A673 (cell line): Measurements from ENCODE around the gene RNMT. TPM values are rescaled to one million over a fixed set of nuclear protein-coding genes. Genes with fewer than 3 reads are reported as not detected.
"Not testable (repeated sequence)": the region's sequence is repeated elsewhere in the genome, so short reads cannot be mapped to it uniquely, and the experiment has no call there.

Source experiments
- BruUV-seq: library from RNA; stranded (reverse); fragments of 400-500 nt; replicated peaks from 2 replicates; lab custom pipeline; 2021; lab: Mats Ljungman, UMichigan
- CTCF ChIA-PET: fragments of 300-600 bp; sonication (Branson Sonifier 250); formaldehyde crosslinking; loops from one replicate; lab custom pipeline; 2022; ENCODE audit warnings: antibody characterized with exemption; lab: Charles Lee
- POLR2A ChIA-PET: fragments of 300-600 bp; sonication (Branson Sonifier 250); formaldehyde crosslinking; loops from one replicate; lab custom pipeline; 2022; ENCODE audit warnings: antibody characterized with exemption; ENCODE audit not compliant: low non-redundant PET; lab: Charles Lee
- DNase-seq: peaks from one replicate; pipeline ENCODE4 v3.0.0-alpha.2; 2015; ENCODE audit warnings: low spot score
- H3K27ac ChIP-seq: fragments of 200-600 bp; sonication (generic); 2 replicates; pipeline ENCODE4 v1.5.1; 2016; ENCODE audit warnings: mixed run types, low read depth, mild to moderate bottlenecking, mixed read lengths, antibody characterized with exemption, low read length; ENCODE audit not compliant: poor library complexity, severe bottlenecking
- H3K27me3 ChIP-seq: fragments of 200-600 bp; sonication (generic); replicated peaks from 2 replicates; pipeline ENCODE4 v1.6.1; 2017; ENCODE audit warnings: mixed run types, low read depth, mild to moderate bottlenecking, mixed read lengths, antibody characterized with exemption, low read length; ENCODE audit not compliant: insufficient read depth, poor library complexity
- H3K36me3 ChIP-seq: fragments of 200-600 bp; sonication (generic); 2 replicates; pipeline ENCODE4 v1.6.1; 2016; ENCODE audit warnings: mixed run types, mild to moderate bottlenecking, mixed read lengths, antibody characterized with exemption, low read length; ENCODE audit not compliant: insufficient read depth, poor library complexity, severe bottlenecking
- H3K4me1 ChIP-seq: fragments of 200-600 bp; sonication (generic); 2 replicates; pipeline ENCODE4 v1.6.1; 2017; ENCODE audit warnings: mixed run types, mild to moderate bottlenecking, mixed read lengths, antibody characterized with exemption, low read length; ENCODE audit not compliant: insufficient read depth, poor library complexity, severe bottlenecking
- H3K4me3 ChIP-seq: fragments of 200-600 bp; sonication (generic); 2 replicates; pipeline ENCODE4 v1.5.1; 2016; ENCODE audit warnings: low read depth, mixed run types, mild to moderate bottlenecking, mixed read lengths, low read length; ENCODE audit not compliant: poor library complexity, severe bottlenecking
- H3K9me3 ChIP-seq: fragments of 200-600 bp; sonication (generic); 2 replicates; pipeline ENCODE4 v1.6.1; 2016; ENCODE audit warnings: mixed run types, low read depth, mild to moderate bottlenecking, mixed read lengths, antibody characterized with exemption, low read length; ENCODE audit not compliant: poor library complexity, severe bottlenecking
- EZH2 ChIP-seq: fragments of 200-600 bp; sonication (generic); IDR thresholded peaks from 2 replicates; pipeline ENCODE4 v1.6.1; 2017; ENCODE audit warnings: borderline replicate concordance, low read depth, mild to moderate bottlenecking, mixed read lengths, antibody characterized with exemption, low read length; ENCODE audit not compliant: poor library complexity, severe bottlenecking
- intact Hi-C: fragments of 100-400 bp; cut with micrococcal nuclease; formaldehyde crosslinking; loops from one replicate; pipeline ENCODE4 v1.10.0; 2022; ENCODE audit not compliant: unreplicated experiment
- total RNA-seq: library from RNA; stranded (reverse); gene quantifications from 2 replicates; pipeline ENCODE4 v1.2.3, GENCODE V29; 2021
- TF ChIP-seq, protein P1 (sequence below): fragments of 300-800, 200-600 bp; sonication (generic); conservative IDR thresholded peaks from 2 replicates; pipeline ENCODE4 v1.5.1; 2017; ENCODE audit warnings: low read depth, mild to moderate bottlenecking, antibody characterized with exemption, low read length, moderate library complexity, mixed read lengths

The RNMT gene
- total RNA-seq, 1 experiment from 2014 or later: 31.4 TPM

DNA sequence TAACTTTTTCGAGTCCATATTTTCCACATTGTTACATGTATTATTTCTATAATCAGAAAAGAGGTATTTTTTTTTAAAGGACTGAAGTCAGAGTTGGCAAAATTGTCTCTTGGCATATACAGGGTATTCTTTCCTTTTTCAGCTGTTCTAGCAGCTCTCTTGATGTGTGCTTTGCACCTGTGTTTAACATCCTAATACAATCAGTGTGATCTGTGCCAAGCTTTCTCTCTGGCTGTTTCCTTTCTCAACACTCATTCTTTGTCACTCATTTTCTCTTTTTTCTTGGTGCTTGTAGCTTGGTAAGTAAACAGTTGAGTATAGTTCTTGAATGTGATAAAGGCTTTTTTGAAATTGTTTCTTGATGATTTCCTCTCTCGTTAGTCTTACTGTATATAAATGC, 9.2 kb downstream of the RNMT start:
- POLR2A ChIA-PET: no interaction called here
- no peak overlapping the region for H3K4me3 ChIP-seq
- no peak overlapping the region for H3K27ac ChIP-seq
- no peak for TF ChIP-seq EZH2
- TF ChIP-seq, protein P1, sequence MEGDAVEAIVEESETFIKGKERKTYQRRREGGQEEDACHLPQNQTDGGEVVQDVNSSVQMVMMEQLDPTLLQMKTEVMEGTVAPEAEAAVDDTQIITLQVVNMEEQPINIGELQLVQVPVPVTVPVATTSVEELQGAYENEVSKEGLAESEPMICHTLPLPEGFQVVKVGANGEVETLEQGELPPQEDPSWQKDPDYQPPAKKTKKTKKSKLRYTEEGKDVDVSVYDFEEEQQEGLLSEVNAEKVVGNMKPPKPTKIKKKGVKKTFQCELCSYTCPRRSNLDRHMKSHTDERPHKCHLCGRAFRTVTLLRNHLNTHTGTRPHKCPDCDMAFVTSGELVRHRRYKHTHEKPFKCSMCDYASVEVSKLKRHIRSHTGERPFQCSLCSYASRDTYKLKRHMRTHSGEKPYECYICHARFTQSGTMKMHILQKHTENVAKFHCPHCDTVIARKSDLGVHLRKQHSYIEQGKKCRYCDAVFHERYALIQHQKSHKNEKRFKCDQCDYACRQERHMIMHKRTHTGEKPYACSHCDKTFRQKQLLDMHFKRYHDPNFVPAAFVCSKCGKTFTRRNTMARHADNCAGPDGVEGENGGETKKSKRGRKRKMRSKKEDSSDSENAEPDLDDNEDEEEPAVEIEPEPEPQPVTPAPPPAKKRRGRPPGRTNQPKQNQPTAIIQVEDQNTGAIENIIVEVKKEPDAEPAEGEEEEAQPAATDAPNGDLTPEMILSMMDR: no peak
- no peaks in the 10 kb centered on the region for H3K27me3 ChIP-seq
- no peaks in the 10 kb centered on the region for H3K4me1 ChIP-seq
- H3K9me3 ChIP-seq: no peaks in the 10 kb centered on the region
- no peak for DNase-seq
- BruUV-seq: no TSS peak
- peaks cover 64% of the 10 kb centered on the region for H3K36me3 ChIP-seq
- CTCF ChIA-PET: no interaction called here
- intact Hi-C loops: no loop called here

DNA sequence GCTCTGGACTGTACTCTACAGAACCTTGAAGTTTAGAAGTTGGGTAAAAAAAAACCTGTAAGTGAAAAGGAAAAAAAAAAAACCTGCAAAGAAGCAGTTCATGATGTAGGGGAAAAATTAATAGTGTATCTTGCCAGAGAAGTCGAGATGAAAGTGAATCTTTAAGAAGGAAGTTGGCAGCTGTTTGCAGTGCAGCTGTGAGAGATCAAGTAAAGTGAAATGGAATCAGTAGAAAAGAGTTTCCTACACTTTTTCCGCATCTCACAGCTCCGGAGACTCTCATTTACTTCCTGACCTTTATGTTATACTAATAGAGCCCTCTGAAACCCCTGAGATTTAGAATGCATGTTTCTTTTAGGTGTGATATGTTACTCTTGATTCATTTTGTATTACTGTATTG, 19.2 kb downstream of the RNMT start:
- peaks cover 32% of the 10 kb centered on the region for H3K36me3 ChIP-seq
- TF ChIP-seq, protein P1: no peak
- TF ChIP-seq EZH2: no peak

DNA sequence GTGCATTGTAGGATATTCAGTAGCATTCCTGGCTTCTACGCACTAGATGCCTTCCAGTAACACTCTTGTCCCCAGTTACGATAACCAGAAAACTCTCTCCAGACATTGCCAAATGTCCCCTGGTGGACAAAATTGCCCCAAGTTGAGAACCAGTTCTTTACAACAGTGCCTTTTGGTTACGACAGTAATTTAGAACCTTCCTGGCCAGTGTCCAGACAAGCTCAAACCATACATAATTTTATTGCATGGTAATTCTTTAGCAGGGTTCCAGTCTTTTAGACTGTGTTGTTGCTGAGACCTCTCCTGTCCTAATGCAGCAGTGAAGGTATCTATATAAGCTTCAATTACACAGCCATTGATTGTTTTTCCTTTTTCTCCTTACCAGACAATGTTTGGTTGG, 20.2 kb downstream of the RNMT start:
- Histone ChIP-seq H3K9me3 (no peaks in the 10 kb centered on the region), H3K4me1 (no peaks in the 10 kb centered on the region), H3K36me3 (peaks cover 24% of the 10 kb centered on the region), H3K27me3 (no peaks in the 10 kb centered on the region), H3K27ac (no peak overlapping the region), H3K4me3 (no peak overlapping the region)
- no TSS peak for BruUV-seq
- POLR2A ChIA-PET: no interaction called here
- intact Hi-C loops: loop anchor here (10.0 kb wide), 1 partner anchor 48 kb away; no protein-coding TSS in a partner anchor
- CTCF ChIA-PET: no interaction called here
- no peak for TF ChIP-seq EZH2
- TF ChIP-seq, protein P1: 0 out of 2 replicates have a peak, but pooled peaks have one; percentile 12
- DNase-seq: no peak

More for the DNA sequence above, 19.2 kb downstream of the RNMT start:
- Histone ChIP-seq H3K9me3 (no peaks in the 10 kb centered on the region), H3K4me1 (no peaks in the 10 kb centered on the region), H3K27me3 (no peaks in the 10 kb centered on the region), H3K27ac (no peak overlapping the region), H3K4me3 (no peak overlapping the region)
- intact Hi-C loops: loop anchor here (10.0 kb wide), 1 partner anchor 49 kb away; no protein-coding TSS in a partner anchor
- CTCF ChIA-PET: no interaction called here
- POLR2A ChIA-PET: no interaction called here
- BruUV-seq: no TSS peak
- DNase-seq: no peak

DNA sequence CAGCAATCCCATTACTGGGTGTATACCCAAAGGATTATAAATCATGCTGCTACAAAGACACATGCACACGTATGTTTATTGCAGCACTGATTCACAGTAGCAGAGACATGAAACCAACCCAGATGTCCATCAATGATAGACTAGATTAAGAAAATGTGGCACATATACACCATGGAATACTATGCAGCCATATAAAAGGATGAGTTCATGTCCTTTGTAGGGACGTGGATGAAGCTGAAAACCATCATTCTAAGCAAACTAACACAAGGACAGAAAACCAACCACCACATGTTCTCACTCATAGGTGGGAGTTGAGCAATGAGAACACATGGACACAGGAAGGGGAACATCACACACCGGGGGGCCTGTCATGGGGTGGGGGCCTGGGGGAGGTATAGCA, 25.1 kb downstream of the RNMT start:
- POLR2A ChIA-PET, DNase-seq, H3K4me1 ChIP-seq, H3K9me3 ChIP-seq, H3K27ac ChIP-seq, H3K27me3 ChIP-seq, CTCF ChIA-PET, intact Hi-C loops, BruUV-seq, H3K4me3 ChIP-seq: not testable (repeated sequence)
- H3K36me3 ChIP-seq: peaks cover 27% of the 10 kb centered on the region
